GM21423 (cell line): Measurements from ENCODE around the gene WNT9A.
"Not testable (repeated sequence)": the region's sequence is repeated elsewhere in the genome, so short reads cannot be mapped to it uniquely, and the experiment has no call there.

Experiments
- ATAC-seq: cut with Tn5 transposase; IDR thresholded peaks from one replicate; pipeline ENCODE4 v1.9.1; 2021; ENCODE audit warnings: mild to moderate bottlenecking, moderate library complexity; ENCODE audit not compliant: unreplicated experiment

The WNT9A gene

DNA sequence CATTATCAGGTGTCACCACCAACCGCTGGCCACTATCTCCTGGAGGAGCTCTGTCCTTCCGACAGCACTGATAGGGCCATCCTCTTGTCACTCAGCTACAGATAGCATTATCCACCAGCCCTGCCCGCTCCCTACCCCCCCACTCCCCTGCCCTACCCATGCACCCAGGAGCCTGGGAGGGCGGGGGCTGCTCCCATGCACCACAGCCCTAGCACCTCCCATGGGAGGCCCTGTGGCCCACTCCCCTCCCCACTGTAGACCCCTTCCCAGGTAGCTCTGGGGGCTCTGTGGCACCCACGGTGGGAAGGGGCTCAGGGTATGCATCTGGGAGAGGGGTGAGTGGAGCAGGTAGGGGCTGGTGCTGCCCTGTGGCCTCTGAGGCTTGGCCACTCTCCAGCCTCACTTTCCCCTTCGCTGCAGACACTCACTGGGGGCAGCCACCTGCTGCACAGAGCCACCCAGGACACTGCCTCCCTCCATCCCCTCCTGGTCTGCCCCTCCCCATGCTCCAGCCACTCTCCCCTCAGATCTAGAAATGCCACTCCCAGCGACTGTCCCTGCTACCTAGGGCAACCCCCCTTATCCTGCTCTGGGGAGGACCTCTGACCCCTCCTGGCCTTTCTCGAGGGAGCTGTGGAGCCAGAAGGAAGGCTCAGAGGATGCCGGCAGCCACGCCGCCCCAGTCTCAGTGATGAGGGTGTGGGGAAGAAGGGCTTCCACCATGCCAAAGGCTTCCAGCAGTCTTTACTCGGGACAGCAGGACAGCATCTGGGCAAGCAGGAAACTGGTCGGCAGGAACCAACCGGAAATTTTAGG lies 58.5 kb downstream of the WNT9A start:
- ATAC-seq = no peak

DNA sequence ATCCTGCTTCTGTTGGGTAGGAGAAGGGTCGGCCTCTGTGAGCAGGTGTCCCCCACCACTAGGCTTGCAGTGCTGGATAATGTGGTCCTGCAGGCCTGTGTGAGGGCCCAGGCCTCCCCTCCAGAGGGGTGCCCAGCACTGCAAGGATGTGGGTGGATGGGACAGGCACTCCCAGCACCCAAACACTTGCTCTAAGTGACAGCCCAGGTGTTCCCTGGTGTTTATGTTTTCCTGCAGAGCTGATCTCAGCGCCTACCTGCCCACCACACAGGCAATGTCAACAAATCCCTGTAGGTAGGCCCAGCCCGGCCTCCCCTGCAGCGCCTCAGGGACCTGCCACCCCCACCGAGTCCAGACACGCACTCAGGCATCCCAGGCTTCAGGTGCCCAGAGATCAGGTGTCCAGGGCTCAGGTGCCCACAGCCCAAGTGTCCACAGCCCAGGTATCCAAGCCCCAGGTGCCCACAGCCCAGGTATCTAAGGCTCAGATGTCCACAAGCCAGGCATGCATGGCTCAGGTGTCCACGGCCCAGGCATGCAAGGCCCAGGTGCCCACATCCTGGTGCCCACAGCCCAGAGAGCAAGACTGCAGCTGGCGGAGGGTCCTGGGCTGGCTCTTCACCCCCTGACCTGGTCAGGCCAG lies 59.2 kb downstream of the WNT9A start:
- ATAC-seq = no peak

DNA sequence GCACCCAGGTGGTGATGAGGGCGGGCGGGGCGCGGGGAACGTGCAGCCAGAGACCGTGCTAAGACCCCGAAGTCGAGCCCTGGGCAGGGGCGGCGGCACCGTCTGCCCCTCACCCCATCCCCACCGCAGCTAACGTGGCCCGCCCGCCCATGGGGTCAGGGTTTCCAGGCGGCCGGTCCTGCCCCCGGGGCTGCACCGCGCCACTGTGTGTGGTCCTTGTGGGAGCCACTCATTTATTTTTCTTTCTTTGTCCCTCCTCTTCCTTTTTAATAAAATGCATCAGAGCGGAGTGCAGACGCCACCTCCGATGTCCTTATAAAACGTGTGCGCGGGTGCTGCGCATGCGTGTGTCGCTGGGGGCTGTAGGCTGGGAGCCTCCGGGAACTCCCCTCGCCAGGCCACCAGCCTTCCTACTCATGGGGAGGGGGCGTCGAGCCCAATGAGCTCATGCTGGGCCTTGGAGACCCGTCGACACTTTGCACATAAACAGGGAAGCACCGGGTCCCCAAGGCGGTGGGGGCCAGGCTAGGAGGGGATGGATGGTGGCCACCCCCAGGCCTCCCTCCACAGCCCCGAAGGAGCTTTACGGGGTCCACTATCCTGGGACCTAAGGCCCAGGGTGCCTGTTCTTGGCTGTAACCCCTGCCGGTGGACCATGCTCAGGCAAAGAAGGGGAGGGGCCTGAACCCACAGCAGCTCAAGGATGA lies 59.9 kb downstream of the WNT9A start:
- no peak for ATAC-seq

DNA sequence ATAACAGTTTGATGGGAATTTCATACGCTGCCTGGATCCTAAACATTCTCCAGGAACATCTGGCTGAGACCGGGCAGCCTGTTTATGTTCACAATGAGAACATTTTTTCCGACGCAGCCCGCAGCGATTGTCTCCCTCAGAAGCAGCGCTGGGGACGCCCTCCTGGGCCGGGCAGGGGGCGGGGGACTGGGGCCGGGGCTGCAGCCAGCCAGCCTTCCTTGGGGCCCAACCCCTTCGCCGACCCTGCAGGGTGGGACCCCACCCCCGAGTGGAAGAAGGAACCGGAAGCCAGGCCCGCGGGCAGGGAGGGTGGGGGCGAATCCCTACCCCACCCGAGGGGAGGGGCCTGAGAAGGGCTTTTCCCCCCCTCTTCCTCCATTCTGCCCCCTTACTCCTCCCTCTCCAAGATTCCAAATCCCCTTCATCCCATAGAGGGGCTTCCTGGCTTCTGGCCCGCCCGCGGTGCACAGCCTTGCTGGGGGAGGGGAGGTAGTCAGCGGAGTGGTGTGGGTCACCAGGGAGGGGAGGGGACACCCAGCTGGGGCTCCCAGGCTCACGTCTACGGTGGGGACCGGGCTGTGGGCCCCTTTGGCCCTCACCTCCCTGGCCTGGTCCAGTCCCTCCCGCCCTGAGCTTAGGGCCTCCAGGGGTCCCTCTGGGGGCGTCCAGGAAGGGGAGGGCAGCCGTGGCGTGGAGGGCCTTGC lies 60.6 kb downstream of the WNT9A start:
- no peak for ATAC-seq

DNA sequence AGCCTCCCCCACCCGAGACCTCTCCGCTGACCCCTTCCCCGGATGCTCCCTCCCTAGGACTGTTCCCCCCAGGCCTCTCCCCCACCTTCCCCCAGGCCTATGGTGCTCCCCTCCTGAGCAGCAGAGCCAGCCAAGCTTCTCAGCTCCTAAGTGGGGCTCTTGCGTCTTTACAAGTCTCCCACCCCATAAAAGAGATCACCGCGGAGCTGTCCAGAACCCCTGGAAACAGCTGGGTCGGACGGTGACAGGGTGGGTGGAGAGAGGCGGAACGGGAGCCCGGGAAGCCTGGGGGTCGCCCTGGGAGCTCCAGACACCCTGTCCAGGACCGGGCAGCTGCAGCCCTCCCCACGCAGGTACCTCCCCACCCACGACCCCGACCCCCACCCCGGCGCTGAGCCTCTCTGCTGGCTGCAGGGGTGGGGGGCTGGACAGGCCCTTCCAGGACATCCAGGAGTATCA lies 61.2 kb downstream of the WNT9A start:
- ATAC-seq = no peak

DNA sequence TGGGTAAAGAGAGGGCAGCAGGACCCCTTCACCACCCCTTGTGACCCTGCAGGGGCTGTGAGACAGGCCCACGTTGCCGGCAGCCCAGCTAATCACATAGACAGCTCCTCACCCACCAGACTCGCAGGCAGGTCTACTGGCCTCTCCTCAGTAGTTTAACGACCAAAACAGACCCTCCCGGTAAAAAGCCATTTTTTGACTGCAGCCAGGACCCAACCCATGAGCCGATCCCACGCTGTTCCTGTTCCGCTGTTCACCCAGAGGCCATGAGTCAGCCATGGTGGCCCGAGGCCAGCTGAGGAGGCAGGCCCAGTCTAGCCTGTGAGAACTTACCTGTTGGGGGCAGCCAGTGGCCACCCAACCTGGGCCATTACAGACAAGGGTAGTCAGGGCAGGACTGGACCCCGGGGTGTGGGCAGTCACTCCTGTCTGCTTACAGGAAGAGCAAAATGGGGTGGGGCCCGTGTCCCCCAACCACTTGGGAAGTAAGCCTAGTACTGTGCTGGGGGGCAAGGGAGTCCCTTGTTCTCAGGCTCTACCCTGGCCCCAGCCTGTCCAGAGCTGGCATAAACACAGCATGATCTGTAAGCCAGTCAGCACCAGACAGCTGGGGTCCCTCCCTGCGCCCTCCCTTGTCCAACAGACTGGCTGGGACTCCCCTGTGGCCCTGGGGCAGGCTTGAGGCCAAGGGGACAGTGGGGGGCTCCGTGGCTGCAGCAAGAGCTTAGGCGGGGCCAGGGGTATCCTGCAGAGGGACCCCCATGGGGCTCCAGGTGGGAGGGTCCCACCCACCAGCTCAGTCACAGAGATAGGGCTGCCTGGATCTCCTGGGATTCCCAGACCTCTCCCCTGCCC lies 61.9 kb downstream of the WNT9A start:
- ATAC-seq = no peak

DNA sequence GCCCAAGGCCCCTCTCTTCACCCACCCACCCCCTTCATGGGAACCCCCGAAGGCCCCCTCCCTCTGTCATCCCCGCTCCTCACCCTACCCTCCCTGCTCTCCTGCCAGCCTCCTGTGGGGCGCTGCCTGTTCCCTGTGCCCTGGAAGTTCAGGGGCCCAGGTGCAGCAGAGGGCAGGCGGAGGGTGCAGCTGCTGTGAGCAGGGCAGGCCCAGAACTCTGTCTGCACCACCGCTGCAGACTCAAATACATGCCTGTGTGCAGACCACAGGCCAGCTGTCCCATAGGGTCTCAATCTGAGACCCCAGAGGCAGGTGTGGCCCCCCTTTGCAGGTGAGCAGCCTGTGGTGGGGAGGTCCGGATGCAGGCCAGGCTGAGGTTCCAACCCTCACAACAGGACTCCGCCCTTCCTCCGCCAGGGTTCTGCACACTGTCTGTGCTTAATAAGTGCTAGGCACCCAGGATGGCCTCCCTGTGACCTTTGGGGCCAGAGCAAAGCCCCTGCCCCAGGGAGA lies 62.5 kb downstream of the WNT9A start:
- no peak for ATAC-seq

DNA sequence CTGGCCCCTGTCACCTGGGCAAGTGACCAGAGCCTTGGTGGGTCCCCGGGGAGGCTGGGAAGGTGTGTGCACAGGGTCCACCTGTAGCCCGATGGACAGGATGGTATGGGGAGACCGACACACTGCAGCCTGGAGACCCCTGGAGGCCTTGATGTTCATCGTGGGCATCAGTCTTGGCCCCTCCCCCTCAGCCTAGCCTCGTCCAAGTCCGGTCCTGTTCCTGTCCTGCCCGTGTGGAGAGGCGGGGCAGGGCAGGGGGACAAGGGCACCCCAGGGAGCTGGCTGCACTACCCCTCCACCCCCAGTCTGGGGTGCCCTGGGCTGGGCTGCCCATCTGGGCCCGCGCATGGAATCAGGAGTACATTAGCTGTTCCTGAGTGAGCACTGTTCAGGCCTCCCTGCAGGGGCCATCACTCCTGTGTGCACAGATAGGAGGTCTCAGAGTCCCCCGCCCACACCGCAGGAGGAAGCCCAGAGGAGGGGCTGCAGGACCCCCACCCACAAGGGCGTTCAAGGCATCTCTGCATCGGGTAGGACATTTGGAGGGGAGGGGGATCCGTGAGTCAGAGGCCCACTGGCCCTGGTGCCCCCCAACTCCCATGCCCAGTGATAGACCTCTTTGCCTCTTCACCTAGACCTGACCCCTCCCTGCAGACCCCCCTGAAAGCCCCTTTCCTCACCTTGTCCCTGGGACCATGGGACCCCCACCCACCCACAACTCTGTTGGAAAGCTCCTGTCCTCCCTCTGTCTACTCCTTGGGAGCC lies 63.2 kb downstream of the WNT9A start:
- ATAC-seq = no peak

DNA sequence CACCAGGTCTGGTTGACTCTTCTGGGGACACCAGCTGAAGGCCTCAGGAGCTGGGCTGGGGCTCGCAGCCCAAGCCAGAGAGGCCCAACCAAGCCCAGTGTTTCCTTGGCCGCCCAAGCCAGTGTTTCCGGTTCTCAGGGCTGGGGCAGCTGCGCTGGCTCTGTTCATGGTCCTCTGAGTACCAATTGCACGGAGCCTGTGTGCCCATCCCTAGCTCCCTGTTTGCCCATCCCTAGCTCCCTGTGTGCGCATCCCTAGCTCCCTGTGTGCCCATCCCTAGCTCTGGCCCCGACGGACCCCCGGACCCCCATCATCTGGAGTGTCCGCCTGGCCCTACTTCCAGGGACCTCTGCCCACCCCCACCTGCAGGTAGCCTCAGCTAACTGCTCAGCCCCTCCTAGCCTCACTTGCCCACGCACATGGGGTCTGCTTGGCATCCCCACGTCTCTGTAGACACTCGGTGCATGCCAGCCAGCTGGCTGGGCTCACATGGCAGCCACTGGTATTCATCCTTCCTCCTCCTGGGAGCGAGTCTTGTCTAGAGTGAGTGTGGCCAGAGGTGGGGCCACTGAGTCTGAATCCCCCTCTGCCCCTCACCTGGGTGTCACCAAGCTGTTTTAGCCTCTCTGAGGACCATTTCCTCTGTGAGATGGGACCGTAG lies 64.0 kb downstream of the WNT9A start:
- no peak for ATAC-seq

DNA sequence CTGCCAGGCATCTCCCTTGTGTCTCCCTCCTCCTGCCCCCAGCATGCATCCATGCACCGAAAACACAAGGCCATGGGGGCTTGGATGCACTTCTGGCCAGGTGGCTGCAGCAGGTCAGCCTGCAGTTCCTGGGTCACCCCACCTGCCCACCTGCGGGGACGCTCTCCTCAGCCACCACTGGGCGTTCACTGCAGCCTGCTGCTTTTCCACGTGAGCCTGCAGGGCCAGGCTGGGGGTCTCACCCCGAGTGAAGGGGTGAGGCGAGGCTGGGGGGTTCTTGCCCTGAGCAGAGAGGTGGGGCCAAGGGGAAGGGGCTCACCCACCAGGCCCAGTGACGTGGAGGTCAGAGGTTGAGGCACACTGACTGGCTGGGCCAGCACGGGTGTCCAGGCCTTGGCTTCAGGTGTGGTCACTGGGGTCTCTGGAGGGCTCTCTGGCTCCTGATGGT lies 64.6 kb downstream of the WNT9A start:
- ATAC-seq = no peak

DNA sequence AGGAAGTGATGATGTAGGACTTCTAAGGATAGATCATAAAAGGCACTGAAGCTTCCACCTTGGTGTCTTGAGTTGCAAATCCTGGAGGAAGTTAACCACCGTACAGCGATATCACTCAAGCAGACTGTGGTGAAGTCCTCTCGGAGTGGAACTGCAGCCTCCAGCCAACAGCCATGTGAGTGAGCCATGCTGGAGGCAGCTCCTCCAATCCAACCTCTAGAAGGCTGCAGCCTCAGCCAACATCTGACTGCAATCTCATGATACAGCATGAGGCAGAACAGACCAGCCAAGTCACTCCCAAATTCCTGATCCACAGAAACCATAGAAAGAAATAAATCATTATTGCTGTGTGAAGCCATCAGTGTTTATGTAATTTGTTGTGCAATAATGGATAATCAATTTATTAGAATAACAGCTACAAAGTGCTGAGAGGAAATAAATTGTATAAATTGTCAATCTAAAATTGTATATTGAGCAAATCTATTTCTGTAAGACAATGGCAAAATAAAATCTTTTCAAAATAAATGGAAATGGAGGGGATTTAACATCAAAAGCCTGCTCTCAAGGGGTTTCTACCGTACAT lies 67.3 kb downstream of the WNT9A start:
- no peak for ATAC-seq

DNA sequence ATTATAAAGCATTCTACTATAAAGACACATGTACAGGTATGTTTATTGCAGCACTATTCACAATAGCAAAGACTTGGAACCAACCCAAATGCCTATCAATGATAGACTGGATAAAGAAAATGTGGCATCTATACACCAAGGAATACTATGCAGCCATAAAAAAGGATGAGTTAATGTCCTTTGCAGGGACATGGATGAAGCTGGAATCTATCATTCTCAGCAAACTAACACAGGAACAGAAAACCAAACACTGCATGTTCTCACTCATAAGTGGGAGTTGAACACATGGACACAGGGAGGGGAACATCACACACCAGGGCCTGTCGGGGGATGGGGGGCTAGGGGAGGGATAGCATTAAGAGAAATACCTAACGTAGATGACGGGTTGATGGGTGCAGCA lies 69.9 kb downstream of the WNT9A start:
- not testable (repeated sequence) for ATAC-seq

DNA sequence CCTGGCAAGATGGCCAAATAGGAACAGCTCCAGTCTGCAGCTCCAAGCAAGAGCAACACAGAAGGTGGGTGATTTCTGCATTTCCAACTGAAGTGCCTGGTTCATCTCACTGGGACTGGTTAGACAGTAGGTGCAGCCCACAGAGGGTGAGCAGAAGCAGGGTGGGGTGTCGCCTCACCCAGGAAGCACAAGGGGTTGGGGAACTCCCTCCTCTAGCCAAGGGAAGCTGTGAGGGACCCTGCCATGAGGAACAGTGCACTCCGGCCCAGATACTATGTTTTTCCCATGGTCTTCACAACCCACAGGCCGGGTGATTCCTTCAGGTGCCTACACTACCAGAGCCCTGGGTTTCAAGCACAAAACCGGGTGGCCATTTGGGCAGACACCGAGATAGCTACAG lies 75.8 kb downstream of the WNT9A start:
- not testable (repeated sequence) for ATAC-seq

DNA sequence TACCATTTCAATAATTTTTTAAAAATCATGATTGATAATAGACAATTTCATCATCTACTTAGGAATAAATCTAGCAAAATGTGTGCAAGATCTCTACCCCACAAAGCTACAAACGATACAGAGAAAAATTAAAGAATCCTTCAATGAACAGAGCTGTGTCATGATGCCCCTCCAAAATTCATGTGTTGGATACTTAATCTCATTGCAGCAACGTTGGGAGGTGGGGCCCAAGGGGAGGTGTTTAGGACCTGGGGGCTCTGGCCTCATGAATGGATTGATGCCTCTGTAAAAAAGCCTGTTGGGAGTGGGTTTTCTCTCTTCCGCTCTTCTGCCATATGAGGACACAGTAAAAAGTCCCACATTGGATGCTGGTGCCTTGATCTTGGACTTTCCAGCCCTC lies 77.4 kb downstream of the WNT9A start:
- no peak for ATAC-seq

DNA sequence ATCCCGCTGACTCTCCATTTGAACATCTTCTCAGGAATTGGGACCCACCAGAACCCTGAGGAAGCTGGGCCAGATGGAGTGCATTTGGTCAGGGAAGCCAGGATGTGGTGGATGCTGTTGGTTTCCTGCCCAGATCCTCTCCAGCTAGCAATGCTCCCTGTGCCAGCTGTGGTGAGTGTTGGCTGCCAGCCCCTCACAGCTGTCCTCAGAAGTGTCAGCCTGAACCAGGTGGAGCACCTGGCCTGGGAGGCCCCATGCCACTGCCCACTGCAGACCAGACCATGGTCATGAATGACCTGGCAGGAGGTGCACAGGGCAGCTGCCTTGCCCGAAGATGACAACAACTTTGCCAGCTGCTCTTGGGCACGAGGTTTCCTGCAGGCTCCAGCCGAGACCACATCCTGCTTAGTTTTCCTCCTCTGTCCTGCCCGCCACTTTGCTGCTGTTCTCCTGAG lies 77.9 kb downstream of the WNT9A start:
- no peak for ATAC-seq

DNA sequence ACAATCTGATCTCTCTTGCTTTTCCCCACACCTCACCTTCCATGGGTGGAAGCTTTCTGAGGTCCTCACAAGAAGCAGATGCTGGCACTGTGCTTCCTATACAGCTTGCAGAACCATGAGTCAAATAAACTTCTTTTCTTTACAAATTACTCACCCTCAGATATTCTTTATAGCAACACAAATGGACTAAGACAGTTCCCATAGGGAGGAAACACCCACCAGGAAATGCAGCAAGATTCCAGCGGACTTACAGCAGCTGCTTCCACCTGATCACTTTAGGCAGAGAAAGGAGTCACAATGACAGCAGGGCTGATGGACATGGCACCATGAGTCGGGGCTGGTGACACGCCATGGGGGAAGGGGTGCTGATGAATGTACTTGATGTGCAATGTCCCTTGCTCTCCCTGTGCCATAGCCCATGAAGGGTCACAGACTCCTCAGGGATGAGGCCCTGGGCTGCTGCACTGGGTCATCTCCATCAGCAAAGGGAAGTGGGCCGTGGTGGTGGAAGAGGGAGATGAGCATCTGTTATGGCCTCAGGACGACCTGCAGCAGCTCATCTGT lies 78.4 kb downstream of the WNT9A start:
- no peak for ATAC-seq
